ENCODE measurements around the gene ELAVL2. TPM values are rescaled to one million over a fixed set of nuclear protein-coding genes. Genes with fewer than 3 reads are reported as not detected.

Gene ELAVL2
- total and polyA plus RNA-seq, 9 of the 15 experiments (the other 6 are each of a cell fraction or from before 2014, with no cell fraction given) = not detected

GRCh38 chr9:23821375-23822181 lies 4.5 kb downstream of the ELAVL2 start:
- ChIA-PET POLR2A (no interaction called here), CTCF (ENCODE audit: low intra/inter-chr PET ratio) (no interaction called here)
- H4K20me1 ChIP-seq (replicated peaks; ENCODE audit: control insufficient read depth, insufficient read depth, low read length) = no peaks in the 10 kb centered on the region
- TF ChIP-seq CHD4 (IDR thresholded peaks at IDR 0.05; ENCODE audit: insufficient read depth, insufficient replicate concordance, low read depth, low read length, poor library complexity, severe bottlenecking) (no peak), CEBPB (tag; IDR thresholded peaks at IDR 0.05) (no peak), ZNF445 (CRISPR knock-in tag; IDR thresholded peaks at IDR 0.05; ENCODE audit: low read depth) (no peak)
- DNase-seq (ENCODE audit: extremely low read depth in 1 of 4, low spot score in 3 of 4) (no peak), ATAC-seq (no peak), FAIRE-seq (no peak)
- in situ Hi-C loops (cut with MboI) (no loop called here), intact Hi-C loops (cut with micrococcal nuclease) (no loop called here)
- WGBS (ENCODE audit: insufficient coverage, low coverage, missing lambda C conversion rate) = no CpG with 5 or more reads among the region's 97 CpGs
- no peaks in the 10 kb centered on the region for H3K36me3 ChIP-seq (ENCODE audit: control insufficient read depth, insufficient read depth, low read length)
- no peak overlapping the region for H3K9ac ChIP-seq (ENCODE audit: insufficient read depth in 1 of 2, low read depth in 2 of 2, low read length in 2 of 2)
- no peak overlapping the region for H3K27ac ChIP-seq (ENCODE audit: extremely low read depth, low read depth, low read length)
- H3K4me1 ChIP-seq (replicated peaks in 1 of 2; ENCODE audit: control insufficient read depth in 2 of 2, insufficient read depth in 2 of 2, low read length in 2 of 2) = no peaks in the 10 kb centered on the region
- no TSS peak for BruUV-seq (replicated peaks)
- H3K79me2 ChIP-seq (ENCODE audit: control insufficient read depth, insufficient read depth, low read length) = no peaks in the 10 kb centered on the region
- no peaks in the 10 kb centered on the region for H3K9me3 ChIP-seq (replicated peaks; ENCODE audit: control insufficient read depth, insufficient read depth, low read depth, low read length)
- H3K4me2 ChIP-seq (ENCODE audit: insufficient read depth, low read length) = no peak overlapping the region
- H3K4me3 ChIP-seq = no peak overlapping the region
- no peaks in the 10 kb centered on the region for H3K27me3 ChIP-seq (ENCODE audit: control insufficient read depth in 2 of 2, insufficient read depth in 2 of 2, low read length in 2 of 2)
- H2AFZ ChIP-seq (ENCODE audit: low read depth, low read length) = no peak overlapping the region
- H3K9me1 ChIP-seq (ENCODE audit: control insufficient read depth, insufficient read depth, low read length) = no peaks in the 10 kb centered on the region
